ENCODE data around the gene RNF10.
"Not testable (repeated sequence)": the region's sequence is repeated elsewhere in the genome, so short reads cannot be mapped to it uniquely, and the experiment has no call there.

Gene RNF10

DNA sequence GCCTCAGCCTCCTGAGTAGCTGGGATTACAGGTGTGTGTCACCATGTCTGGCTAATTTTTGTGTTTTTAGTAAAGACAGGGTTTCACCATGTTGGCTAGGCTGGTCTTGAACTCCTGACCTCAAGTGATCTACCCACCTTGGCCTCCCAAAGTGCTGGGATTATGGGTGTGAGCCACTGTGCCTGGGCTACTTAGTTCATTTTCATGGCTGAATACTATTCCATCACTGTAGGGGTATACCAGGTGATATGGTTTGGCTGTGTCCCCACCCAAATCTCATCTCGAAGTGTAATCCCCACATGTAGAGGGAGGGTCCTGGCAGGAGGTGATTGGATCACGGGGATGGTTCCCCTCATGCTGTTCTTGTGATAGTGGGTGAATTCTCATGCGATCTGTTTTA is 83.0 kb downstream of the RNF10 start:
- not testable (repeated sequence) for DNase-seq (ENCODE audit: low spot score)

GRCh38 chr12:120617767-120618166 is 83.6 kb downstream of the RNF10 start:
- DNase-seq (ENCODE audit: low spot score), result not testable (repeated sequence)

DNA sequence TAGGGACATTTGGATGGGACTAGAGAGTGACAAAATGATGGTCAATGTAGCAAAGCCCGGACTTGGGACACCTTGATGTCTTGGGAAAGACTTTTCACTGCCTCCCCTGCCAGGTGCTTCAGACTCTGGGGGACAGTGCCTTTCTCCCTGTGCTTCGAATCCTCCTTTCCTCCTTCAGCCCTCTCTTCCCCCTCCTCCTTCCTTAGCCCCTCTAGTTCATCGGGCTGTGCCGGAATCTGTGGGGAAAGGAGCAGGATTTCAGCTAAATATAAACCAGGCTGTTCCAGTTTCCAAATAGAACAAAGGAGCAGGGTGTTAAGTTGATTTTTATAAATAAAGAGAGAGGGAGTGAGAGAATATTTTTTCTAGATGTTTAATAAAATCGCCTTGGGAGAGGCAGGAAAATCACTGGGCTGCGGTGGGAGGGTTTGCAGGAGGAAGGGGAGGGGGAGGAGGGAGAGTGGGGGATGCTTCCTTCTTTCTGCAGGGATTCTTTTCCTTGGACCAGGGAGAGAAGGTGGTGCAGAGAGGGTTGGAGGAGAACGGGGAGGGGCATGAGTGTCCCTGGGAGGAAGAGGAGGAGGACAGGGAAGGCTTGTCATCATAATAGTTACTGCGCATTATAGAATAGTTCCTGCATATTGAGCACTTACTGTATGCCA is 84.9 kb downstream of the RNF10 start:
- DNase-seq (ENCODE audit: low spot score), result no peak

DNA sequence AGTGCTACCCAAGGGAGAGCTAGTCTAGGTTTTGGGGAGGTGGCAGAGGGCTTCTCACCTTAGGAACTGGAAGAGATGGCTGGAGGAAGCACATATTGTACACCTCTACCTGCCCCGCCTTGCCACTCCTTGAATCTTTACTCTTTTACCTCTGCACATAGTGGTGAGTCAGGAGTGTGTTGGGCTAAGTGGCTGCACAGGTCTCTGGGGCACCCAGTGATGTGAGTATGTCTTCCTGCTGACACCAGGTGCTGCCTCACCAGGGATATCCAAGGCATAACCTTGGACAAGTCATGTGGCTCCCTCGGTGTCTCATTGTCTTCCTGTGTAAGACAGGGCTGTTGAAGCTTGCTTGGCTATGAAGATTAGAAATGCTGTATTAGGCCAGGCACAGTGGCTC is 86.5 kb downstream of the RNF10 start:
- no peak for DNase-seq (ENCODE audit: low spot score)

- DNase-seq (ENCODE audit: low spot score), result peak; percentile 47
Measured at GRCh38 chr12:120625557-120626419, 91.6 kb downstream of the RNF10 start.
